Osteocyte (in vitro differentiated cells): ENCODE measurements around the gene CADM2. TPM values are rescaled to one million over a fixed set of nuclear protein-coding genes. Genes with fewer than 3 reads are reported as not detected.

ENCODE experiments used
- DNase-seq: peaks from one replicate; pipeline ENCODE4 v3.0.0; 2021; ENCODE audit warnings: mixed read lengths; ENCODE audit not compliant: unreplicated experiment; ENCODE audit errors: extremely low spot score
- H3K27ac Mint-ChIP-seq: one replicate; pipeline ENCODE4 v1.8.0; 2021; ENCODE audit warnings: mild to moderate bottlenecking, mixed read lengths; ENCODE audit not compliant: unreplicated experiment
- H3K27me3 Mint-ChIP-seq: one replicate; pipeline ENCODE4 v1.8.0; 2021; ENCODE audit warnings: mixed read lengths; ENCODE audit not compliant: unreplicated experiment
- H3K36me3 Mint-ChIP-seq: one replicate; pipeline ENCODE4 v1.8.0; 2021; ENCODE audit warnings: mixed read lengths; ENCODE audit not compliant: unreplicated experiment
- H3K4me1 Mint-ChIP-seq: one replicate; pipeline ENCODE4 v1.8.0; 2021; ENCODE audit warnings: mixed read lengths; ENCODE audit not compliant: unreplicated experiment
- H3K4me3 Mint-ChIP-seq: one replicate; pipeline ENCODE4 v1.8.0; 2021; ENCODE audit warnings: mild to moderate bottlenecking, moderate library complexity, mixed read lengths; ENCODE audit not compliant: unreplicated experiment
- H3K9me3 Mint-ChIP-seq: one replicate; pipeline ENCODE4 v1.8.0; 2021; ENCODE audit warnings: mixed read lengths; ENCODE audit not compliant: unreplicated experiment
- CTCF ChIP-seq: fragments of 200-600 bp; sonication (generic); IDR thresholded peaks from 2 replicates; pipeline ENCODE4 v1.5.0; 2021; ENCODE audit warnings: antibody characterized with exemption, mild to moderate bottlenecking, moderate library complexity
- total RNA-seq: library from RNA; stranded (reverse); gene quantifications from 2 replicates; pipeline ENCODE4 v1.2.1, GENCODE V29; 2021

CADM2 gene
- total RNA-seq, 1 donor from 2014 or later, result 1.5 TPM

GRCh38 chr3:85672761-85673160 is 714.0 kb downstream of the CADM2 start:
- H3K9me3 Mint-ChIP-seq, result no peaks in the 10 kb centered on the region
- H3K27me3 Mint-ChIP-seq, result peaks cover 3% of the 10 kb centered on the region
- no peaks in the 10 kb centered on the region for H3K36me3 Mint-ChIP-seq
- no peak overlapping the region for H3K4me3 Mint-ChIP-seq
- TF ChIP-seq CTCF, result no peak
- no peaks in the 10 kb centered on the region for H3K4me1 Mint-ChIP-seq
- DNase-seq, result no peak
- no peak overlapping the region for H3K27ac Mint-ChIP-seq

- no peaks in the 10 kb centered on the region for H3K36me3 Mint-ChIP-seq
- peaks cover 6% of the 10 kb centered on the region for H3K27me3 Mint-ChIP-seq
- H3K9me3 Mint-ChIP-seq, result no peaks in the 10 kb centered on the region
- no peaks in the 10 kb centered on the region for H3K4me1 Mint-ChIP-seq
- H3K4me3 Mint-ChIP-seq, result no peak overlapping the region
- no peak for DNase-seq
- no peak for TF ChIP-seq CTCF
- no peak overlapping the region for H3K27ac Mint-ChIP-seq
These were observed 719.9 kb downstream of the CADM2 start for GRCh38 chr3:85678713-85679112.

GRCh38 chr3:85681906-85682305 is 723.1 kb downstream of the CADM2 start:
- Mint-ChIP-seq H3K27me3 (peaks cover 3% of the 10 kb centered on the region), H3K27ac (no peak overlapping the region), H3K4me1 (no peaks in the 10 kb centered on the region), H3K36me3 (no peaks in the 10 kb centered on the region), H3K4me3 (no peak overlapping the region), H3K9me3 (no peaks in the 10 kb centered on the region)
- TF ChIP-seq CTCF, result no peak
- no peak for DNase-seq

- Mint-ChIP-seq H3K9me3 (no peaks in the 10 kb centered on the region), H3K4me3 (no peak overlapping the region), H3K27me3 (no peaks in the 10 kb centered on the region), H3K27ac (no peak overlapping the region), H3K4me1 (no peaks in the 10 kb centered on the region), H3K36me3 (no peaks in the 10 kb centered on the region)
- DNase-seq, result no peak
- no peak for TF ChIP-seq CTCF
These were observed 732.4 kb downstream of the CADM2 start for GRCh38 chr3:85691196-85691595.

GRCh38 chr3:85697156-85697555 is 738.4 kb downstream of the CADM2 start:
- Mint-ChIP-seq H3K4me3 (no peak overlapping the region), H3K4me1 (no peaks in the 10 kb centered on the region), H3K27ac (no peak overlapping the region), H3K27me3 (no peaks in the 10 kb centered on the region), H3K36me3 (no peaks in the 10 kb centered on the region), H3K9me3 (peaks cover 6% of the 10 kb centered on the region)
- no peak for TF ChIP-seq CTCF
- no peak for DNase-seq
